Activated naive CD8-positive, alpha-beta T cell treated with anti-CD3 and anti-CD28 coated beads, Interleukin-2, amount 50 U/mL, for 24 hours (primary cell): Measurements from ENCODE around the gene SLC6A9.

Experiments
- ATAC-seq: fragments of 150-1000 bp; cut with Tn5 transposase; one replicate; pipeline ENCODE4 v1.10.0; 2021
- DNase-seq: peaks from one replicate; pipeline ENCODE4 v3.0.0; 2021
- H3K27ac Mint-ChIP-seq: one replicate; pipeline ENCODE4 v1.8.0; 2021; ENCODE audit warnings: mild to moderate bottlenecking, mixed read lengths
- H3K27me3 Mint-ChIP-seq: one replicate; pipeline ENCODE4 v1.8.0; 2021; ENCODE audit warnings: mixed read lengths
- H3K36me3 Mint-ChIP-seq: one replicate; pipeline ENCODE4 v1.8.0; 2021; ENCODE audit warnings: low read depth, mixed read lengths
- H3K4me1 Mint-ChIP-seq: one replicate; pipeline ENCODE4 v1.8.0; 2021; ENCODE audit warnings: mixed read lengths
- H3K4me3 Mint-ChIP-seq: one replicate; pipeline ENCODE4 v1.8.0; 2021; ENCODE audit warnings: mild to moderate bottlenecking, moderate library complexity, mixed read lengths
- H3K9me3 Mint-ChIP-seq: one replicate; pipeline ENCODE4 v1.8.0; 2021; ENCODE audit warnings: mixed read lengths

Gene SLC6A9

DNA sequence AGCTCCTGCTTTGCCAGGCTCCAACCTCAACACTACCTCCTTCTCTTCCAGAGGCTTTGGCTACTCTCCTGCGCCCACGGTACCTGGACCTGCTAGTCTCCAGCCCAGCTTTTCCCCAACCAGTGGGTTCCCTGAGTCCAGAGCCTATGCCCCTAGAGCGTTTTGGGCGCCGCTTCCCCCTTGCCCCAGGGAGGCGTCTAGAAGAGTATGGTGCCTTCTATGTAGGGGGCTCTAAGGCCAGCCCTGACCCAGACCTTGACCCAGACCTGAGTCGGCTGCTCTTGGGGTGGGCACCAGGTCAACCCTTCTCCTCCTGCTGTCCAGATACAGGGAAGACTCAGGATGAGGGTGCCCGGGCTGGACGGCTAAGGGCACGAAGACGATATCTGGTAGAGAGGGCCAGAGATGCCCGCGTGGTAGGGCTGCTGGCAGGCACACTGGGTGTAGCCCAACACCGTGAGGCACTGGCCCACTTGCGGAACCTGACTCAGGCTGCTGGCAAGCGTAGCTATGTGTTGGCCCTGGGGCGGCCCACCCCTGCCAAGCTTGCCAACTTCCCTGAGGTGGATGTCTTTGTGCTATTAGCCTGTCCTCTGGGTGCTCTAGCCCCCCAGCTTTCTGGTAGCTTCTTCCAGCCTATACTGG lies 59.8 kb downstream of the SLC6A9 start:
- Mint-ChIP-seq H3K4me3 (peak overlapping the region; percentile 97), H3K27me3 (no peaks in the 10 kb centered on the region), H3K36me3 (peaks cover 24% of the 10 kb centered on the region), H3K4me1 (peaks cover 41% of the 10 kb centered on the region), H3K9me3 (no peaks in the 10 kb centered on the region), H3K27ac (no peak overlapping the region)
- no peak for ATAC-seq
- DNase-seq, result no peak

DNA sequence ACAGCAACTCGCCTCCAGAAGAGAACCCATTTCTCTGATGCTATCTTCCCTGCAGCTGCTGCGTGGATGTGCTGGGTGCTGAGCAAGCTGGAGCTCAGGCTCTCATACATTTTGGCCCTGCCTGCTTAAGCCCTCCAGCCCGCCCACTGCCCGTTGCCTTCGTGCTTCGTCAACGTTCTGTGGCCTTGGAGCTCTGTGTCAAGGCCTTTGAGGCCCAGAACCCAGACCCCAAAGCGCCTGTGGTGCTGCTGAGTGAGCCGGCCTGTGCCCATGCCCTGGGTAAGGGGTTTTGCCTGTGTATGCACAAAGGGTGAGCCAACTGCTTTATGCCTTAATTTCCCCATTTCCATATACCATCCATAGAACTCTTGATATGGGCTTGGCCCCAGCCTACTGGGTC lies 60.4 kb downstream of the SLC6A9 start:
- Mint-ChIP-seq H3K27me3 (no peaks in the 10 kb centered on the region), H3K4me1 (peaks cover 36% of the 10 kb centered on the region), H3K4me3 (peak overlapping the region; percentile 97), H3K36me3 (peaks cover 22% of the 10 kb centered on the region), H3K27ac (no peak overlapping the region), H3K9me3 (no peaks in the 10 kb centered on the region)
- ATAC-seq (no peak), DNase-seq (no peak)

DNA sequence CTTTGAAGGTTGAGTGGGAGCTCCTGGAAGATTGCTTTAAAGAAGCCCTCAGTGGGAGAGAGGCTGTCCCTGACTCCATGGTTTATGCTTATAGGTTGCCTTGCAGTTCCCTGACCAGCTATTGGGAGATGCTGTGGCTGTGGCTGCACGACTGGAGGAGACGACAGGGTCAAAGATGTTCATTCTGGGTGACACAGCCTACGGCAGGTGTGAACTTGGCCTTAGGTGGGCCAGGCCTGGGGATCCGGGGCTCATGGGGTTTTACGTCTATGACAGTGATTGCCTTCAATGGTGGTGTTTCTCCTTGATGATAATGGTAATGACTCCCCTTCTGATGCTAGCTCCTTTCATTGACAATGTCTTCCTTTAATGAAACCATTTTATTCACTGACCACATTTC lies 60.8 kb downstream of the SLC6A9 start:
- Mint-ChIP-seq H3K4me1 (peaks cover 32% of the 10 kb centered on the region), H3K4me3 (peak overlapping the region; percentile 97), H3K27me3 (no peaks in the 10 kb centered on the region), H3K9me3 (no peaks in the 10 kb centered on the region), H3K36me3 (peaks cover 22% of the 10 kb centered on the region), H3K27ac (peak overlapping the region; percentile 87)
- ATAC-seq (no peak), DNase-seq (no peak)

DNA sequence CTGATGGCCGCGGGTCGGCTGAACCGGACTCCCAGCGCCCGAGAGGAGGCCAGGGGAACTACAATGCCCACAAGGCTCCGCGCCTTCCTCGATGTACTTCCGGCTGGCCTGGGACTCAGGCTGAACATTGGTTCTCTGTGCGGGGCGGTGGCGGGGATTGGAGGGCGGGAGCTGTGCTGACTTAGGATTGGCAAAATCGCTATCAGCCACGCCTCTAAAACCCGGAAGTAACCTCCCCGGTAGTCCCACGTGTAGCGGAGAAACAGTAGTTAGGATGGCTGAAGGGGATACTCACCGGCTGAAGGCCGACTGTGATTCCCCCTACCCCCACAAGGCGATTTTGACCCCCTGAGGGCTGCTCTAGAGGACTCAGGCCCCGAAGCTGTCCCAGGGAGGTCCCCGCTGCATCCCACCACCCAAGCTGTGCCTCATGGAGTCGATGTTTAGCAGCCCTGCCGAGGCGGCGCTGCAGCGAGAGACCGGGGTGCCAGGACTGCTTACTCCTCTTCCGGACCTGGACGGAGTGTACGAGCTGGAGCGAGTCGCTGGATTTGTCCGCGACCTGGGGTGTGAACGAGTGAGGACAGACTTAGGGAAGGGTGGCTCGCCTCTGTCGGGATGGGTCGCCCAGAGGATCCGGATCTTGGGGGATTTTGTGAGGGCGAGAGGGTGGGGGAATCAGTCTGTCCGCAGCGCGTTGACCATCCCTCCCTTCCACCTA lies 61.4 kb downstream of the SLC6A9 start, which contains the start of gene DPH2:
Gene DPH2, plus strand, starts transcription at position 265 of the 721 bp plus-strand sequence. Its CDS starts 166 bp downstream, at position 431.
- Mint-ChIP-seq H3K4me3 (peak within 1 kb of the TSS; percentile 97), H3K27ac (peak within 1 kb of the TSS; percentile 87), H3K36me3 (peaks cover 22% of the 10 kb centered on the region), H3K4me1 (peaks cover 29% of the 10 kb centered on the region), H3K27me3 (no peaks in the 10 kb centered on the region), H3K9me3 (no peaks in the 10 kb centered on the region)
- peak; percentile 96 for ATAC-seq
- DNase-seq, result peak; percentile 95

- Mint-ChIP-seq H3K27me3 (no peaks in the 10 kb centered on the region), H3K9me3 (no peaks in the 10 kb centered on the region), H3K36me3 (peaks cover 22% of the 10 kb centered on the region), H3K4me1 (peaks cover 29% of the 10 kb centered on the region), H3K27ac (peak overlapping the region; percentile 87), H3K4me3 (peak overlapping the region; percentile 97)
- DNase-seq (no peak), ATAC-seq (no peak)
Measured at GRCh38 chr1:43969416-43969745, 61.9 kb downstream of the SLC6A9 start.

DNA sequence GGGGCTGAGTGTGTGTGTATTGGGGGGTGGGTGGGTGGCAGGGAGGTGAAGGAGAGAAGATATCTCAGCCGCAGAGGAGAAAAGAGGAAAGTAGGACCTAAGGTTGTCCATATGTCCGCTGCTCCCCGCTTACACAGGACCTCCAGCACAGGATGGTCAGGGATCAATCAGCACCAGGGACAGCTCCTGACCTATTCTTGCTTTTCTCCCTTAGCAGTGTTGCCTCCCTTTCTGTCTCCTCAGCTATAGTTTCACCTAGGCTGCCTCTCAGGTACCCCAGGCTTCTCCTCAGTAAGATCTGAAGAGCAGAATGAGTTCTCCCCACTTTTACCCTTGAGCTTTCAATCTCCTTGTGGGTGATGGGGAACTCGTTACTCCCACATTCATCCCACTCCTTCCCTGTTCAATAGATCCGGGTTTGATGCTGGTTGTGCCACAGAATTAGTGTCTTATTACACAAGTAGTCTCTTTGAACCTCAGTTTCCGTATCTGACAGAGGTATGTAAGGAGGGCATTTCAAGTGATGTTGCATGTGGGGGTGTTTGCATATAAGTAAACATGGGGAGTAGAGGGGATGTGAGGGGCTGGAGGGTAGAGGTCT lies 62.8 kb downstream of the SLC6A9 start:
- no peak for ATAC-seq
- H3K4me1 Mint-ChIP-seq, result peaks cover 20% of the 10 kb centered on the region
- DNase-seq, result no peak
- H3K27me3 Mint-ChIP-seq, result no peaks in the 10 kb centered on the region
- H3K27ac Mint-ChIP-seq, result no peak overlapping the region
- no peak overlapping the region for H3K4me3 Mint-ChIP-seq
- H3K9me3 Mint-ChIP-seq, result no peaks in the 10 kb centered on the region
- H3K36me3 Mint-ChIP-seq, result peaks cover 19% of the 10 kb centered on the region

DNA sequence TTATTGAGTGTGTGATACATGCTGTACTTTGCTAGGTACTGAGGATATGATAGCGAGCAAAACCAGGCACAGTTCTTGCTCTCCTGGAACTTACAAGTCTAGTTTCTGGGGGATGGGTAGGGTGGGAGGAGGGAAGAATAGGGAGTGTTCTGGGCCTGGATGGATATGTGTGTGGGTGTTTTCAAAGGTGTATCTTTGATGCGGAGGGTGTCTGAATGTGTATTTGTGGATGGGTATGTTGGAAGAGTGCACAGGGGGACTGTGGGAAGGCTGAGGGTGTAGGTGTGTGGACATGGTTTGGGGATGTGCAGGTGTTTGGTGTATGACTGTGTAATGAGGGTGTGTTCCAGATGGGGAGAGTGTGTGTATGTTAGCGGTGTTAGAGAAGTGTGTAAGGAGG lies 65.9 kb downstream of the SLC6A9 start:
- no peak for ATAC-seq
- Mint-ChIP-seq H3K27me3 (no peaks in the 10 kb centered on the region), H3K4me1 (peaks cover 7% of the 10 kb centered on the region), H3K4me3 (no peak overlapping the region), H3K9me3 (no peaks in the 10 kb centered on the region), H3K36me3 (peaks cover 8% of the 10 kb centered on the region), H3K27ac (no peak overlapping the region)
- DNase-seq, result no peak

- Mint-ChIP-seq H3K4me1 (no peaks in the 10 kb centered on the region), H3K27me3 (no peaks in the 10 kb centered on the region), H3K36me3 (peaks cover 5% of the 10 kb centered on the region), H3K9me3 (no peaks in the 10 kb centered on the region), H3K4me3 (no peak overlapping the region), H3K27ac (no peak overlapping the region)
- ATAC-seq (no peak), DNase-seq (no peak)
Measured at GRCh38 chr1:43963890-43964289, 67.4 kb downstream of the SLC6A9 start.

GRCh38 chr1:43963006-43963405 lies 68.3 kb downstream of the SLC6A9 start:
- no peaks in the 10 kb centered on the region for H3K9me3 Mint-ChIP-seq
- DNase-seq (no peak), ATAC-seq (no peak)
- no peaks in the 10 kb centered on the region for H3K27me3 Mint-ChIP-seq
- H3K4me1 Mint-ChIP-seq, result no peaks in the 10 kb centered on the region
- H3K27ac Mint-ChIP-seq, result no peak overlapping the region
- H3K36me3 Mint-ChIP-seq, result peaks cover 7% of the 10 kb centered on the region
- H3K4me3 Mint-ChIP-seq, result no peak overlapping the region

GRCh38 chr1:43962324-43962723 lies 68.9 kb downstream of the SLC6A9 start:
- Mint-ChIP-seq H3K36me3 (peaks cover 8% of the 10 kb centered on the region), H3K4me1 (no peaks in the 10 kb centered on the region), H3K27ac (no peak overlapping the region), H3K4me3 (no peak overlapping the region), H3K9me3 (no peaks in the 10 kb centered on the region), H3K27me3 (no peaks in the 10 kb centered on the region)
- DNase-seq, result no peak
- ATAC-seq, result no peak

- DNase-seq (no peak), ATAC-seq (no peak)
- H3K27ac Mint-ChIP-seq, result no peak overlapping the region
- no peaks in the 10 kb centered on the region for H3K27me3 Mint-ChIP-seq
- H3K36me3 Mint-ChIP-seq, result peaks cover 10% of the 10 kb centered on the region
- no peaks in the 10 kb centered on the region for H3K9me3 Mint-ChIP-seq
- H3K4me1 Mint-ChIP-seq, result no peaks in the 10 kb centered on the region
- H3K4me3 Mint-ChIP-seq, result no peak overlapping the region
Measured at GRCh38 chr1:43961692-43962091, 69.6 kb downstream of the SLC6A9 start.

- ATAC-seq, result no peak
- DNase-seq, result no peak
- H3K4me1 Mint-ChIP-seq, result no peaks in the 10 kb centered on the region
- no peaks in the 10 kb centered on the region for H3K9me3 Mint-ChIP-seq
- H3K4me3 Mint-ChIP-seq, result no peak overlapping the region
- H3K27ac Mint-ChIP-seq, result no peak overlapping the region
- no peaks in the 10 kb centered on the region for H3K27me3 Mint-ChIP-seq
- peaks cover 11% of the 10 kb centered on the region for H3K36me3 Mint-ChIP-seq
Measured at GRCh38 chr1:43960798-43961197, 70.5 kb downstream of the SLC6A9 start.

DNA sequence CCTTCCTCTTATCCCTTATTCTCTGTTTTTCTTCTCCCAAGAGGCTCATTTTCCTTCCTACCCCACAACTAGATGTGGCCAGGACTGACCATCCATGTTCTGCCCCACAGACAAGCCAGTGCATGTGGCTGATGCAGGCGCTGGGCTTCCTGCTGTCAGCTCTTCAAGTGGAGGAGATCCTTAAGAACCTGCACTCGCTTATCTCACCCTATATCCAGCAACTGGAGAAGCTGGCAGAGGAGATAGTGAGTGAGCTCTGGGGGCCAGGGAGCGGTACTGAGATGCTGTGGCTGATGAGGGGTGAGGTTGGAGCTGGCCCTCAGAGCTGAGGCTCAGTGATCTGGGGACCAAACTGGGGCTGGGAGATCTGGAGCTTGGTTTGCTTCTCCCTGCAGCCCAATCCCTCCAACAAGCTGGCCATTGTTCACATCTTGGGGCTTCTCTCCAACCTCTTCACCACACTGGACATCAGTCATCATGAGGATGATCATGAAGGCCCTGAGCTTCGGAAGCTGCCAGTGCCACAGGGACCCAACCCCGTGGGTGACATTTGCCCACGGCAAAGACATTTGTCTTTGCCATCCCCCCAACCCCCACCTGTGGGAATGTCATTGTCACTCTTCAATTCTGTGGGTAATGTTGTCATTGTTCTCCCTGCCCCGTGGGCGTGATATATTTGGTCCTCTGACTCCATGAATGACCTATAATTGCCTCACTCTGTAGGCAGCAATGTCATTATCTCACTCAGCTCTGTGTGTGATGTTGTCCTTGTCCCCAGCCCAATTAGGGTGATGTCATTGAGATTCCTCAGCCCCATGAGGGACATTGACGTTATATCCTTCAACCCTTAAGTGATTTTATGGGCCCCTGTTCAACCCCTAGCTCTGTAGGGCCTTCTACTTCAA lies 72.7 kb downstream of the SLC6A9 start:
- no peak overlapping the region for H3K27ac Mint-ChIP-seq
- ATAC-seq (no peak), DNase-seq (no peak)
- H3K27me3 Mint-ChIP-seq, result no peaks in the 10 kb centered on the region
- no peak overlapping the region for H3K4me3 Mint-ChIP-seq
- H3K4me1 Mint-ChIP-seq, result no peaks in the 10 kb centered on the region
- H3K9me3 Mint-ChIP-seq, result no peaks in the 10 kb centered on the region
- H3K36me3 Mint-ChIP-seq, result peaks cover 11% of the 10 kb centered on the region

DNA sequence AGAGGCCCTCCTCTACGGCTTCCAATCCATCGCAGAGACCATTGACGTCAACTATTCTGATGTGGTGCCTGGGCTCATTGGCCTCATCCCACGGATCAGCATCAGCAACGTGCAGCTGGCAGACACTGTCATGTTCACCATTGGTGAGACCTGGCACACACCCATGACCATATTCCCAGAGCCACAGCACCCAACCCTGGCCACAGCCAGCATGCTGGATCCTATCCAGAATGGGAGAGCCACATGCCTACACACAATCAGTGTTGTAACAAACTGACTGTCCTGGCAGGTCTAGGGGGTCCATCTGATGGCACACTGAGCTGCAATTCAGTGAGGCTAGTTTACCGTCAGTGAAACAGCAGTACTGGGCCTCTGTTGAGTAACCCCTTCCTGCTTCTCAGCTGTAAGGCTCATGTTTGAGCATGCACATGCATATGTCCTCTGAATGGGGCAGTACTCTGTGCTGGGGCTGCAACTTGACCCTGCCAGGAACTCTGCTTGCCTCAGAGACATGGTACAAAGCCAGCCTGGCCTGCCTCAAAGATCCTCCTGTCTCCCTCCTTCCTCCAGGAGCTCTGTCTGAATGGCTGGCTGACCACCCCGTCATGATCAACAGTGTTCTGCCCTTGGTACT lies 73.7 kb downstream of the SLC6A9 start:
- Mint-ChIP-seq H3K36me3 (peaks cover 11% of the 10 kb centered on the region), H3K4me1 (no peaks in the 10 kb centered on the region), H3K27me3 (no peaks in the 10 kb centered on the region), H3K4me3 (no peak overlapping the region), H3K27ac (no peak overlapping the region), H3K9me3 (no peaks in the 10 kb centered on the region)
- ATAC-seq (no peak), DNase-seq (no peak)
